ENCODE data around the gene ASB1.
A peak's percentile ranks its signal among the peaks of the same experiment; 100 is the strongest.

Gene ASB1

GRCh38 chr2:238473523-238473922 is 46.8 kb downstream of the ASB1 start:
- DNase-seq, result no peak

- no peak for DNase-seq
Measured at GRCh38 chr2:238475034-238475433, 48.3 kb downstream of the ASB1 start.

- DNase-seq, result no peak
Measured at GRCh38 chr2:238475566-238475965, 48.8 kb downstream of the ASB1 start.

GRCh38 chr2:238476258-238476657 is 49.5 kb downstream of the ASB1 start:
- DNase-seq, result no peak

- no peak for DNase-seq
Measured at GRCh38 chr2:238478216-238478615, 51.5 kb downstream of the ASB1 start.

- DNase-seq, result no peak
Measured at GRCh38 chr2:238479847-238480246, 53.1 kb downstream of the ASB1 start.

GRCh38 chr2:238483021-238483420 is 56.3 kb downstream of the ASB1 start:
- DNase-seq, result no peak

GRCh38 chr2:238483656-238484055 is 56.9 kb downstream of the ASB1 start:
- DNase-seq, result no peak

- no peak for DNase-seq
Measured at GRCh38 chr2:238484522-238485452, 58.1 kb downstream of the ASB1 start.

- DNase-seq, result no peak
Measured at GRCh38 chr2:238486123-238486848, 59.6 kb downstream of the ASB1 start.

- DNase-seq, result no peak
Measured at GRCh38 chr2:238487134-238487533, 60.4 kb downstream of the ASB1 start.

- no peak for DNase-seq
Measured at GRCh38 chr2:238487652-238488346, 61.1 kb downstream of the ASB1 start.

- DNase-seq, result no peak
Measured at GRCh38 chr2:238488347-238488826, 61.7 kb downstream of the ASB1 start.

- no peak for DNase-seq
Measured at GRCh38 chr2:238489431-238489830, 62.7 kb downstream of the ASB1 start.

- DNase-seq, result no peak
Measured at GRCh38 chr2:238489896-238490295, 63.2 kb downstream of the ASB1 start.

GRCh38 chr2:238492840-238493239 is 66.1 kb downstream of the ASB1 start:
- no peak for DNase-seq

- no peak for DNase-seq
Measured at GRCh38 chr2:238493411-238493810, 66.7 kb downstream of the ASB1 start.

GRCh38 chr2:238493880-238494572 is 67.3 kb downstream of the ASB1 start:
- DNase-seq, result peak in 1 of 2 donors; percentile 17

GRCh38 chr2:238494573-238494961 is 67.8 kb downstream of the ASB1 start:
- no peak for DNase-seq

- DNase-seq, result no peak
Measured at GRCh38 chr2:238495422-238495821, 68.7 kb downstream of the ASB1 start.

GRCh38 chr2:238496756-238497609 is 70.3 kb downstream of the ASB1 start:
- DNase-seq, result no peak

- no peak for DNase-seq
Measured at GRCh38 chr2:238497610-238498005, 70.9 kb downstream of the ASB1 start.
